CD4-positive, alpha-beta T cell treated with Interleukin-1 beta for 1 hour (primary cell): ENCODE measurements around the gene PVR.
"Not testable (repeated sequence)": the region's sequence is repeated elsewhere in the genome, so short reads cannot be mapped to it uniquely, and the experiment has no call there.

Experiments used
- DNase-seq, 2 donors: peaks; one replicate each; pipeline ENCODE4 v3.0.0-alpha.2; 2020 to 2022

The PVR gene

GRCh38 chr19:44677019-44677811, 33.5 kb downstream of the PVR start:
- no peak for DNase-seq

GRCh38 chr19:44680536-44680935, 36.8 kb downstream of the PVR start:
- DNase-seq: no peak

- no peak for DNase-seq
Observed at GRCh38 chr19:44681992-44682790, 38.5 kb downstream of the PVR start.

GRCh38 chr19:44682807-44683206, 39.1 kb downstream of the PVR start:
- DNase-seq: no peak

GRCh38 chr19:44683434-44684210, 39.9 kb downstream of the PVR start:
- DNase-seq: no peak

- DNase-seq: not testable (repeated sequence)
Observed at GRCh38 chr19:44684396-44684795, 40.7 kb downstream of the PVR start.

GRCh38 chr19:44684892-44685863, 41.5 kb downstream of the PVR start:
- DNase-seq: peak in 1 of 2 donors; percentile 22

GRCh38 chr19:44685877-44686276, 42.2 kb downstream of the PVR start:
- DNase-seq: peak in 1 of 2 donors; percentile 30

GRCh38 chr19:44686896-44687295, 43.2 kb downstream of the PVR start:
- DNase-seq: no peak

GRCh38 chr19:44687888-44688287, 44.2 kb downstream of the PVR start:
- no peak for DNase-seq

- DNase-seq: peak; percentile 72 to 77
Observed at GRCh38 chr19:44689290-44690130, 45.8 kb downstream of the PVR start.

- no peak for DNase-seq
Observed at GRCh38 chr19:44690131-44690440, 46.4 kb downstream of the PVR start.

- DNase-seq: no peak
Observed at GRCh38 chr19:44692379-44692721, 48.6 kb downstream of the PVR start.

- DNase-seq: peak; percentile 26 to 35
Observed at GRCh38 chr19:44694184-44694579, 50.5 kb downstream of the PVR start.

GRCh38 chr19:44696939-44697669, 53.4 kb downstream of the PVR start:
- no peak for DNase-seq

- DNase-seq: no peak
Observed at GRCh38 chr19:44697670-44698034, 53.9 kb downstream of the PVR start.

- no peak for DNase-seq
Observed at GRCh38 chr19:44698492-44699201, 54.9 kb downstream of the PVR start, which contains the start of gene CEACAM16. TSS of gene CEACAM16 (plus strand) at chr19:44699151. CDS start at chr19:44701457, 2,306 bp downstream.

GRCh38 chr19:44700547-44700946, 56.8 kb downstream of the PVR start:
- no peak for DNase-seq

GRCh38 chr19:44701228-44701627, 57.5 kb downstream of the PVR start:
- no peak for DNase-seq
